Tibial nerve (tissue), 4 donors: ENCODE results near the gene LSAMP.

Experiments
- CTCF ChIP-seq, 5 experiments: fragments of 200-600 bp in 3 of 5; fragments of 450-650 bp in 2 of 5; sonication (generic) in 3 of 5; IDR thresholded peaks; one replicate each; pipeline ENCODE4 v1.5.1; 2016 to 2019; ENCODE audit warnings: antibody characterized with exemption in 5 of 5, mild to moderate bottlenecking in 3 of 5, moderate library complexity in 2 of 5
- EP300 ChIP-seq, 2 donors: sonication (generic); formaldehyde crosslinking; IDR thresholded peaks; one replicate each; pipeline ENCODE4 v1.6.1; 2017; ENCODE audit warnings: antibody characterized with exemption in 2 of 2, mild to moderate bottlenecking in 1 of 2
- POLR2A ChIP-seq, 2 donors: fragments of 450-650 bp; IDR thresholded peaks; one replicate each; pipeline ENCODE4 v1.6.1; 2017; ENCODE audit warnings: antibody characterized with exemption in 2 of 2, mild to moderate bottlenecking in 2 of 2, moderate library complexity in 2 of 2

- TF ChIP-seq CTCF (IDR thresholded peaks at IDR 0.05) (no peak), EP300 (IDR thresholded peaks at IDR 0.05) (no peak), POLR2A (IDR thresholded peaks at IDR 0.05) (no peak)
Observed at GRCh38 chr3:116001151-116001621, 444.1 kb downstream of the LSAMP start.
